Ureter (tissue), 1 donor: ENCODE data around the gene SMAGP. TPM values are rescaled to one million over a fixed set of nuclear protein-coding genes. Genes with fewer than 3 reads are reported as not detected.
"Not testable (repeated sequence)": the region's sequence is repeated elsewhere in the genome, so short reads cannot be mapped to it uniquely, and the experiment has no call there.

ENCODE experiments used
- DNase-seq: peaks from one replicate; pipeline ENCODE4 v3.0.0-alpha.2; 2020; ENCODE audit warnings: low spot score
- total RNA-seq: library from RNA; stranded (reverse); gene quantifications from one replicate; pipeline ENCODE4 v1.2.4, GENCODE V29; 2023
- donor health status: DM: yes; HTN: yes; CAD: no.

Gene SMAGP, protein sequence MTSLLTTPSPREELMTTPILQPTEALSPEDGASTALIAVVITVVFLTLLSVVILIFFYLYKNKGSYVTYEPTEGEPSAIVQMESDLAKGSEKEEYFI
- 52.7 TPM for total RNA-seq

DNA sequence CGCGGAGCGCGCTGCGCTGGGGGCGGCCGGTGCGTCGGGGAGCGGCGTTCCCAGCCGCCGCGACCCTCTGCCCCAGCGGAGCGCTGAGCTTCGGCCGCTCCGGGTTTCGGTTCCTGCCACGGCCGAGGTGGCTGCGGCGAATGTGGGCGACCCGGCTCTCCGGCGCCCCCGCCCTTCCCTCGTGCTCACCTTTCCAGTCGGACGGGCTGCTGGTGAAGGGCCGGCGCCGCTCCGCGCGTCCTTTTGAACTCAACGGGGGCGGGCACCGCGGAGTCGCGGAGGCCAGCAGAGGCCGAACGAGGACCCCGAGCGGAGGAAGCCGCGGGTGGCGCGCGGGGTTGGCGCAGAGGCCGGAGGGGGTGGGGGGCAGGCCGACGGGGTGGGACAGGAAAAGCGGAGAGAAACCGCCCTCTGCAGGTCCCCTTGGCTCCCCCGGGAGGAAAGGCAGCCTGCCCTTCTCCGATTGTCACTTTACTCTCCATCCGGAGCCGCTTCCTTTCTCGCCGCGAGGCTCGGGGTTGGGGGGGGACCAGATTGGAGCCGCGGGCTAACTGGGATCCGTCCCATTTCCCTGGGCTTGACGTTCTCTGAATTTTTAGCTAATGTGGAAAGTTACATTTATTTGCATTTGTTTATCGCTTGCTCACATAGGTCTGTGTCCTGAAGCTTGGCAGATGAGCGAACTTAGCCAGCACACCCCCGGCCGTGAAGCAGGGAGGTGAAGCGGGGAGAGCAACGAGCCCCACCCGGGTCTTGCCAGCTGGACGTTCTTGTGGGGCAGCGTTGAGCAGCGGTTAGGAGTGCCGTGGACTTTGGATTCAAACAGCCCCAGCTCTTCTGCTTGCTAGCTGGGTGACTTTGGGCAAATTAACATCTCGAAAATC lies at the start of gene SMAGP:
Gene SMAGP, minus strand, starts transcription at position 349 of the 884 bp plus-strand sequence. CDS start 1,137 bp downstream, outside the sequence.
- DNase-seq: peak; percentile 82

DNA sequence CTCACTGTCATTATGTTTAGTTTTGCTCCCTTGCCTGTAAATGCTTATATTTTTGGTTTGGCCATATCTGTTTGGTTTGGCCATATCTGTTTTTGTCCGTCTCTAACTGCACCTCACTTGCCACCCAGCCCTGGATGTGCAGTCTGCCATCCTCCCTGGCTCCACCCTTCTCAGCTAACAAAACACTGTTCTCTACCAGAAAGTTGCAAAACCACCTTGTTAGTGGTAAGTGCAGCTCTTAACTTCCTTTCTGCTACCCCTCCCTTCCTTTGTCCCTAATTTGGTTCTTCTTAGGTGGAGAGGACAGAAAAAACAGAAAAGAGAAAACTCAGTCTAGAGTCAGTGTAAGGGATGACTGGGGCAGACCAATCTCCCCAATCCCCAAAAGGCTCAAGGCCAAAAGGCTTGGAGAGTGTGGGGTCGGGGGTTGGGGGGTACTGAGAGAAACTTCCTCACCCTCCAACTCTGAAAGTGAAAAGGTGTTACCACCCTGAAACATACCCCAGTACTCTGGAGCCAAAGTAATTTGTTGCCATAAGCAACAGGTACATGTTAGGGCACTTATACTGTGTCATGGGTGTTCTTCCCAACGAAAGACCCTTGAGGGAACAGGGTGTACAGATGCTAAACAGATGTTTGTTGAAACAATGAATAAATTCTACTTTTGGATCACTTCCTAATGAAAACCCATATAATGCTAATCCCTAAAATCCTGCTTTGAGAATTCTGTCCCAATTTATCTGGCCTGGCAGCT lies 48.8 kb upstream of the SMAGP start:
- DNase-seq: no peak

DNA sequence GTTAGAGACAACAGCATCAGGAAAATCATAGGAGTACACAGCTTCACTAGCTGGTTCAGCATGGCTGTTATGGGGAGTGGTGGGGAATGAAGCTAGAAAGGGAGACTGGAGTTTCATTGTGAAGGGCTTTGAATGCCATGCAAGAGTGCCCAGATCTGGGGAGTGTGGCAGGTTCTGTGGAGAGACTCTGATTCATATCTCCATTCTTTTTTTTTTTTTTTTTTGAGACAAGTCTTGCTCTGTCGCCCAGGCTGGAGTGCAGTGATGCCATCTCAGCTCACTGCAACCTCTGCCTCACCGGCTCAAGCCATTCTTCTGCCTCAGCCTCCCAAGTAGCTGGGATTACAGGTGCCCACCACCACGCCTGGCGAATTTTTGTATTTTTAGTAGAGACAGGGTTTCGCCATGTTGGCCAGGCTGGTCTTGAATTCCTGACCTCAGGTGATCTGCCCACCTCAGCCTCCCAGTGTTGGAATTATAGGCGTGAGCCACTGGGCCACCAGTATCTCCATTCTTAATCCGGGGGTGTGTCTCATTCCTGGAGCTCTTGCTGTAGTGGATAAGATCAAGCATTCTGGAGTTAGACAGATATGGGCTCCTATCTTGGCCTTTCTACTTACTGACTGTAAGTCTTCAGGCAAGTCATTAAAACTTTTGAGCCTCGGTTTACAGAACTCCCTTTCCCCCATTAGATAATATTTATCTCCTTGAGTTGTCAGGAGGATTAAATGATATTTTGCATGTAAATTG lies 48.0 kb upstream of the SMAGP start:
- DNase-seq: not testable (repeated sequence)

DNA sequence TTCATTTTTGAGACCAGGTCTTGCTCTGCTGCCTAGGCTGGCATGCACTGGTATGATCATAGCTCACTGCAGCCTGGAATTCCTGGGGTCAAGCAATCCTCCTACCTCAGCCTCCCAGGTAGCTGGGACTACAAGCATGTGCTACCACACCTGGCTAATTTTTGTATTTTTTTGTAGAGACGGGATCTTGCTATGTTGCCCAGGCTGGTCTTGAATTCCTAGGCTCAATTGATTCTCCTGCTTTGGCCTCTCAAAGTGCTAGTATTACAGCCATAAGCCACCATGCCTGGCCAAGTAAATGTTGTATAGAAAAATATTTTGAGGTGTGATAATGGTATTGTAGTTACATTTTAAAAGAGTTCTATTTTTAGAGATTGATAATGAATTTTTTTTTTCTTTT lies 41.2 kb upstream of the SMAGP start:
- DNase-seq: no peak

DNA sequence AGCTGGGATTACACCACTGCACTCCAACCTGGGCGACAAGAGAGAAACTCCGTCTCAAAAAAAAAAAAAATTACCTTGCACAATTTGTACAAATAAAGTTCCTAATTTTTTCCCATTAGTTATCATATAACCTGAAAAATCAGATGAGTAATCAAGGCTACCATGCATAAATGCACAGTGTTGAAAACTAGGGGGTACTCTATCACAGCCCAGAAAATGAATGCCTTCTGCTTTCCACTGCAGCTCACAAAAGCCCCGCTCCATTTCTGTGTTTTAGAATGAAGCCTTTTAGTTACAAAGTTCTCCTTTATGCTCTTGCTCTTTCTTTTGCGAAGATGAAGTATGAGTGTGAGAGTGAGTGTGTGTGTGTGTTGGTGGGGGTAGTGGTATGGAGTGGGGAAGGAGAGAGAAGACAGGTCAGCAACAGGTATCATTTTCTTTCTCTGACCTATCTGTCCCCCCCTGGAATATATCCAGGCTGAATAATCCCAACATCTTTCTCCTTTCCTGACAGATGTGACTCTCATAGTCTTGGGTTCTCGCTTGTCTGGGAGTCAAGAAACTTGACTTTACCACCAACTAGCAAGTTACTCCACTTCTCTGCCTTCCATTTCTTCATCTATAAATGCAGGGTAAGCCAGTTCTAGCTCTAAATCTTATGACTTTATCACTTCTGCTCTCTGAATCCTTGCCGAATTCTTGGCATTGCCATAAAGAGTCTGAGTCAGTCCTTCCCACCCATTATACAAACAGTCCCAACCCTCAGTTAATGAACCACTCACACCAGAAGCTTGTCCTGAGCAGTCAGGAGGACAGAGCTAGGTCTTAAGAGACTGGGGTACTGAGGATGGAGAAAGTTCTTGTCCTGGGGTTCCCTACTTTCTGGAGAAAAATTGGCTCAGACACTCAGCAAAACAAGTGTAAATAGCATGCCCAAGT lies 37.7 kb upstream of the SMAGP start:
- no peak for DNase-seq

DNA sequence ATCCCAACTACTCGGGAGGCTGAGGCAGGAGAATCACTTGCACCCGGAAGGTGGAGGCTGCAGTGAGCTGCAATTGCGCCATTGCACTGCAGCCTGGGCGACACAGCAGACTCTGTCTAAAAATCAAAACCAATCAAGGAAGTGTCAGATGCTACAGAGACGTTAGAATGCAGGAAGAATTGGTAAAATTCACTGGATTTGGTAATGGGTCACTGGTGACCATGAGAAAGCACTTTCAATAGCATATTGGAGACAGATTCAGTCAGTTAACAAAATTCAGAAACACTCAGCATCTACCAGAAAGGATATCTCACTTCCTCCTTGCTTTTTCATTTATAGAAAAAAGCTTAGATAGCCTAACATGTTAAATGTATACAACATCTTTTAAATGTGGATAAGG lies 36.3 kb upstream of the SMAGP start:
- no peak for DNase-seq

DNA sequence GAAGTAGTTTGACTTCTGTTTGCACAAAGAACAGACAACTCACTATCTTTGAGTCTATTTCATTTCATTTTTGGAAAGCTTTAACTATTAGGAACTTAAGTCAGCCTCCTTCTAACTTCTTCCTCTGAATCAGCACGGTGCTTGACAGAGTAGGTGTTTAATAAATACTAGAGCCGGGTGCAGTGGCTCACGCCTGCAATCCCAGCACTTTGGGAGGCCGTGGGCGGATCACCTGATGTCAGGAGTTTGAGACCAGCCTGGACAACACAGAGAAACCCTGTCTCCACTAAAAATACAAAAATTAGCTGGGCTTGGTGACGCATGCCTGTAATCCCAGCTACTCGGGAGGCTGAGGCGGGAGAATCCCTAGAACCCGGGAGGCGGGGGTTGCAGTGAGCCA lies 30.6 kb upstream of the SMAGP start:
- DNase-seq: not testable (repeated sequence)

DNA sequence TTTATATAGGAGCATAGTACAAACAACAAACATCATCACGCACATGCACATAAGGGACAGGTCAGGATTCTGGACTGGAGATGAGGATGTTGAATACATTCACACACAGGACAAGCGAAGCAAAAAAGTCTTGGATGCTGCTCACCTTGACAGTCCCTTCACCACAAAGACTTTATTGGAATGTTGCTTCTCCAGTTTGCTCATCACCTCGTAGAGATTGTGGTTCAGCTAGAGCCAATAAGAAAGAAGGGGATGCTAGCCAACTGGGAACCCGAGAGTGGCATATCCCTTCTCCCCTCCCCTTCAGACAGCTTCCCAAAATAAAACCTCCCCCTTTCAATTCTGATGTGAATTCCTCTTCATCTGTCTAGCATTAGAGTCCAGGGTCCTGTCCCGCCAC lies 25.4 kb upstream of the SMAGP start:
- no peak for DNase-seq

DNA sequence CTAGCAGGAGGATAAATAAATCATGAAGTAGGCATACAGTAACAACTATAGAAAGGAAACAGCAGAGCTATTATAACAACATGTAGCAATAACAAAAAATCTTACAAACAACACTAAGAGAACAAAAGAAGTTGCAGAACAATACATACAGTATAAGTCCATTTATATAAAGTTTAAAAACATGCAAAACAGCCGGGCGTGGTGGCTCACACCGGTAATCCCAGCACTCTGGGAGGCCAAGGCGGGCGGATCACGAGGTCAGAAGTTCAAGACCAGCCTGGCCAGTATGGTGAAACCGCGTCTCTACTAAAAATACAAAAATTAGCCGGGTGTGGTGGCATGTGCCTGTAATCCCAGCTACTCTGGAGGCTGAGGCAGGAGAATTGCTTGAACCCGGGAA lies 23.9 kb upstream of the SMAGP start:
- DNase-seq: not testable (repeated sequence)

DNA sequence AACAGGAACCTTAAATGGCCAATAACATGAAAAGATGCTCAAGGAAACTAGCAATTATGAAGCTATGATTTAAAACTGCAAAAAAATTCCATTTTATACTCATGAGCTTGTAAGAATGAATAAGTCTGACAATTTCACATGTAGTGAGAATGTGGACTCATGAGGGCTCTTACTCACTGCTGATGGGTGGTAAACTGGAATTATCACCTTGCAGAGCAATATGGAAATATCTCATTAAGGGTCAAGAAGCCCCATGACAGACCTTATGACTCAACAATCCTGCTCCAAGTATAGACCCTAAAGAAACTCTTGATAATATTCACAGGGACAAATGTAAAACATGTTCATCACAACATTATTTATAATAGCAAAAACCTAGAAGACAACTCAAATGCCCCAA lies 23.5 kb upstream of the SMAGP start:
- DNase-seq: no peak

DNA sequence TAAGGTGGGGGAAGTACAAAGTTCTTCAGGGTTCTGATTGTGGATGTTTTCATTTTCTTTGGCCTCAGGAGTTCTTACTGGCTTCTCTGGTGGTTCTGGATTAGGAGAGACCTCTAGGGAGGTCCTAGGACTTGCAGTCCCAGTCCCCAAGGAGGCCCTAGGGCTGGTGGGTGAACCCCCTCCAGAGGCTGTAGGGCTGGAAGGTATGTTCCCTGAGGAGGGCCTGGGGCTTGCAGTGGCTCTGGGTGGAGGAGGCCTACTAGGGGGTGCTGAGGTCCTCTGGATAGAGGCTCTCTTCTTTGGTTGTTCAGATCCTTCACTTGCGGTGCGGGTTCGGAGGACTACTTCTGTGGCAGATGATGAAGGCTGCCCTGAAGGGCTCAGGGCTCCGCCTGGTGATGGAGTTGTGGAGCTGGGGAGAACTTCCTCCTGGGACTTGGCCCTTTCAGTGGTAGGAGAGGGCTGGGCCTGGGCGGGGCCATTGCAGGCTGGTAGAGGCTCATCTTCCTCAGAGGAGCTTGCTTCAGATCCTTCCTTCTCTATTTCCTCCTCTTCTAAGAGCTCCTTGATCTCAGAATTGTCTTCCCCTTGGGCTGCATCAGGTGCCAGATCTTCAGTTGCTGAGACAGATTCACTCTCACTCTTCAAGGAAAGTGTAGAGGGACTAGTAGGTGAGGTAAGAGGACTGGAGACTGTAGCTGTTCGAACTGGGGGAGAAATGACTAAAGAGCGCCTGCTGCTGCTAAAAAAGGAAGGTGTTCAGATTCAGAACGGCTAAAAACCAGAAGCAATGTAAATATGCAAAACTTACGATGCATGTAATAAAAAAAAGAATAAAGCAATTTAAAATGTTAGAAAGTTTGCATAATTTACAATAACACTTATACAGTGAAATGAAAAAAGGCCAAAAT lies 21.6 kb upstream of the SMAGP start:
- not testable (repeated sequence) for DNase-seq

DNA sequence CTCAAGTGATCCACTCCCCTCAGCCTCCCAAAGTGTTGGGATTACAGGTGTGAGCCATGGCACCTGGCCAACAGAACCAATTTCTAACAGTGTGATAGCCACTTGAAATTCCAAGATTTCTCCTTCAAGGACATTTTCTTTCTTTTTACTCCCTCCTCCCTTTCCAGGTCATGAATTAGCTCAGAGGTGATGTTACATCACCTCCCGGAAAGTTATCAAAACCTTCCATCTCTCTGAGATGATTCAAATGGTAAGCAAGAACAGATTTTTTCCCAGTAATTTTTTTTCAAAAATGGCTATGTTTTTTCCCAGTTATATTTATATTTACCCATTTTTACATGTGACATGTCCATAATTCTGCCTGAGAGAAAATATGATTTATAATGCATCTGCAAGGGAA lies 15.6 kb upstream of the SMAGP start:
- no peak for DNase-seq

DNA sequence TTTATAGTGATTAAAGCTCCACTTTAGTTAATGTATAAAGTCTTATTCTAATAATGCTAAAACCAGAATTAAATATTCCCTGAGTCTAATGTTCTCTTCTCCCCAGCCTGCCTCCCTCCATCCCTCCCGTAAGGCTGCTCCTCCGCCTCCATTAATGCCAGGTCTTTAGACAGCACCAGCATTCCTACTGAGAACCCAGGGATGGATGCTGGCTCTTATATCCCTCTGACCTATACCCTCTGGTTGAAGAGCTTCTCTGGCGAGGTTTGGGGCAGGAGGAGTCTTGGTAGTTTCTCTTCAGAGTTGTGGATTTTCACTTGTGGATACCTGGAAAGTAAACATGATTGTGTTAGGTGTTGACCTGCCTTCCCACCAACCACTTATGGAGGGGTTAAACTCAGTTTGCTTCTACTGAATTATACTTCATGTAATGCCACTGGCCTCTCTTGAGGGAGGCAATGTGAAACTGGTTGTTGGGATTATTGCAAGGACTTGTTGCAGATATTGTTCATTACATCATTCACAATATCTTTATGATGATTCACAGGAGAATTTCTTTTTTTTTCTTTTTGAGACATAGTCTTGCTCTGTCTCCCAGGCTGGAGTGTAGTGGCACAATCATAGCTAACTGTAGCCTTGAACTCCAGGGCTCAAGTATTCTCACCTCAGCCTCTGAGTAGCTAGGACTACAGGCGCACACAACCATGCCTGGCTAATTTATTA lies 11.1 kb upstream of the SMAGP start:
- DNase-seq: no peak

DNA sequence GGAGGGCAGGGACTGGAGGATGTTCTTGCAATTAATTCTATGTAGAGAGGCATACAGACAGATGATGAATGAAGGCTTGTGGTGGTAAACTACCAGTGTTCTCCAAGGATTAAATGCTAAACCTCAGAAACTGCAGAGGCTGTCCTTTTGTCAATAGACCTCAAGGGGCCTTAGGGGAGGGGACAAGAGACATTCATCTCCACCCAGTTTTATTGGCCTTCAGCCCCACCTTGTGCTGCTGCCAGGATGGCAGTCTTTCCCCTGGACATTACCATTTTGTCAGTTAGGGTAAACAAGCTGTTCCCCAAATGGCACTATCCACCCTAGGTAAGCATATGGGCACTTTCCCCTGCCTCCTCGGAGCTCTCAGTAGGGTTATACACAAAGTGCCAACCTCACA lies 4.9 kb upstream of the SMAGP start:
- DNase-seq: no peak

DNA sequence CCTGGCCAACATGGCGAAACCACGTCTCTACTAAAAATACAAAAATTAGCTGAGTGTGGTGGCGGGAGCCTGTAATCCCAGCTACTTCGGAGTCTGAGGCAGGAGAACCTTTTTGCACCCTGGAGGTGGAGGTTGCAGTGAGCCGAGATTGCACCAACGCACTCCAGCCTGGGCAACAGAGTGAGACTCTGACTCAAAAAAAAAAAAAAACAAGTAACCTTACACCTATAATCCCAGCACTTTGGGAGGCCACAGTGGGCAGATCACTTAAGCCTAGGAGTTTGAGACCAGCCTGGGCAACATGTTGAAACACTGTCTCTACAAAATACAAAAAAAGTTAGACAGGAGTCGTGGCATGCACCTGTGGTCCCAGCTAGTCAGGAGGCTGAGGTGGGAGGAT lies 2.6 kb upstream of the SMAGP start:
- not testable (repeated sequence) for DNase-seq

DNA sequence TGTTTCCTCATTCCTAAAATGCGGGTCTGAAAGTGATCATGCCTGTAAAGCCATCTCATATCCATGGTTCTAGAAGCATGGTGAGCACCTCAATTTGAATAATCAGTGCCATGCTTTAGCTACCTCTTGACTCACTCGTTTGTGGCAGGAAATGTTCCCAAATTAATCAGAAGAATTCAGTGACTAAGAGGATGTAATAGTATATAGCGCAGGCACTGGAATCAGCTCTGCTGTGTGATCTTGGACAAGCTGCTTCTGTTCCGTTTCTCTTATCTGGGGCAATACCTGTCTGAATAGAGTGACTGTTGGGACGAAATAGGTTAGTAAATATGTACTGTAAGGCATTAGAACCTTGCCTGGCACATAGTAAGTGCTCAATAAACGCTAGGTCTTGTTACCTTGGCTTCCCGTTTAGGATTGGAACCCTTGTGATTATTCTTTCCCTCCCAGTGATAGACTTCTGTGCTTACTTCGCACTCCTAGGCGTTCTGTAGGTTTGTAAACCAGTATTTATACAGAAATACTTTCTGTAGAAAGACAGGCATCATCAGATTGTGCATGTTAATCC lies 820 bp upstream of the SMAGP start:
- DNase-seq: no peak

DNA sequence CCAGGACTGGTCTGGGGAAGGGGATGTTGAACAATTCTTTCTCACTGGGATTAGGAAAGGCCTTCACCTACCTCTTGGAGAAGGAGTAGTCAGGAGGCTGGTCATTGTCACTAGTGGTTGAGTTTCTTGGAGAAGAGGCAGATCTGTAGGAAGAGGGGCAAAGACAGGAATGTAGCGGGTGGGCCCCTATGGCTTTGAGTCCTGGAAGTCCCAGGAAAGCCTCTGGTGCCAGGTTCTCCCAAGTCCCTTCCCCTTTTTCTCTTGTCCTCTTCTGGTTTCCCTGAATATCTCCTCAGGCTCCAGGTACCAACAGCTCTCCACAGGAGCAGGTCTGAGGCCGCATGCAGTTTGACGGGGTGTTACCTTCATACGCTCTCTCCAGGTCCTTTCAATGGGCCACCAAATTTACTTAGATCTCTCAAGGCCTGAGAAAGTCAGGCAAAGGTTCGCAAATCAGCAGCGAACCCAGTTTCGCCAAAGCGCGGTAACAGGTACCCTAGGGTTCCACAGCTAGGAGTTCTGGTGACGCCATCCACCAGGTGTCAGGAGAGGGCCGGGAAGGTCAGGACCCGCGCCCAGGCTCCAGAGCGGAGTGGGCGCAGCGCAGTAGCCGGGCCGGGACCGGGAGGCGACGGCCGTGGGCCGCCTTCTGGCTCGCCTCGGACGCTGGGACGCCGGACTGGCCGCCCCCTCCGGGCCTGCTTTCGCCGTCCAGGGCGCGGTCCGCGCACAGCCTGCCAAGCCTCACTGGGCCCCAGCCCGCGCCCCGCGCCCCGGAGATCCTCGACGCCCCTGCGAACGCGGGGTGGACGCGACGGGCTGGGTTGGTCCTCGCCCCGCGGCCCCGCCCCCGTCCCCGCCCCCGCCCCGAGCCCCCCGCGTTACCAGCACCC lies 795 bp downstream of the SMAGP start:
- peak; percentile 62 for DNase-seq

DNA sequence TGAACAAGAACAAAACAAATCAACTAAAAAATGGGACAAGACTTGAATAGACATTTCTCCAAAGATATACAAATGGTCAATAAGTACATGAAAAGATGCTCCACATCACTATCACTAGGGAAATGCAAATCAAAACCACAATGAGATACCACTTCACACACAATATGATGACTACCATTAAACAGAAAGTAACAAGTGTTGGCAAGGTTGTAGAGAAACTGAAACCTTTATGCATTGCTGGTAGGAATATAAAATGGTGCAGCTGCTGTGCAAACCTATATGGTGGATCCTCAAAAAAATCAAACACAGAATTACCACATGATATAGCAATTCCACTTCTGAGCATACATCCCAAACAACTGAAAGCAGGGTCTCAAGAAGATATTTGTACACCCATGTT lies 5.2 kb downstream of the SMAGP start:
- no peak for DNase-seq
